Sigmoid colon (tissue), 3 donors: ENCODE measurements around the gene TBX4.

Experiments used
- CTCF ChIP-seq, 4 experiments: fragments of 450-650 bp in 3 of 4; fragments of 200-600 bp in 1 of 4; IDR thresholded peaks; one replicate each; pipeline ENCODE4 v1.5.1; 2016 to 2019; ENCODE audit warnings: antibody characterized with exemption in 4 of 4, mild to moderate bottlenecking in 3 of 4, moderate library complexity in 2 of 4
- POLR2A ChIP-seq, 2 donors: fragments of 450-650 bp; IDR thresholded peaks; one replicate each; pipeline ENCODE4 v1.6.1; 2016; ENCODE audit warnings: antibody characterized with exemption in 2 of 2, mild to moderate bottlenecking in 2 of 2, moderate library complexity in 2 of 2

GRCh38 chr17:61519754-61520440 lies 67.7 kb downstream of the TBX4 start:
- TF ChIP-seq CTCF (IDR thresholded peaks at IDR 0.05) (no peak), POLR2A (IDR thresholded peaks at IDR 0.05) (no peak)
